ENCODE measurements around the gene NMNAT3.

NMNAT3 gene

GRCh38 chr3:139577909-139578308 lies 99.9 kb downstream of the NMNAT3 start:
- DNase-seq (ENCODE audit: low spot score) = no peak

- DNase-seq (ENCODE audit: low spot score) = no peak
Observed at GRCh38 chr3:139577346-139577745, 100.4 kb downstream of the NMNAT3 start.

GRCh38 chr3:139574026-139574947 lies 103.5 kb downstream of the NMNAT3 start:
- peak; percentile 16 for DNase-seq (ENCODE audit: low spot score)

GRCh38 chr3:139572847-139573672 lies 104.7 kb downstream of the NMNAT3 start:
- no peak for DNase-seq (ENCODE audit: low spot score)

GRCh38 chr3:139571711-139572110 lies 106.1 kb downstream of the NMNAT3 start:
- DNase-seq (ENCODE audit: low spot score) = no peak

- no peak for DNase-seq (ENCODE audit: low spot score)
Observed at GRCh38 chr3:139564294-139564861, 113.4 kb downstream of the NMNAT3 start.

GRCh38 chr3:139561959-139562676 lies 115.7 kb downstream of the NMNAT3 start:
- peak; percentile 27 for DNase-seq (ENCODE audit: low spot score)

- DNase-seq (ENCODE audit: low spot score) = no peak
Observed at GRCh38 chr3:139561255-139561817, 116.4 kb downstream of the NMNAT3 start.

- DNase-seq (ENCODE audit: low spot score) = no peak
Observed at GRCh38 chr3:139560411-139560810, 117.4 kb downstream of the NMNAT3 start.

- DNase-seq (ENCODE audit: low spot score) = no peak
Observed at GRCh38 chr3:139559541-139559940, 118.2 kb downstream of the NMNAT3 start.

- DNase-seq (ENCODE audit: low spot score) = no peak
Observed at GRCh38 chr3:139558351-139559266, 119.2 kb downstream of the NMNAT3 start.

GRCh38 chr3:139557041-139557440 lies 120.7 kb downstream of the NMNAT3 start:
- no peak for DNase-seq (ENCODE audit: low spot score)

GRCh38 chr3:139555249-139555648 lies 122.5 kb downstream of the NMNAT3 start:
- no peak for DNase-seq (ENCODE audit: low spot score)

- DNase-seq (ENCODE audit: low spot score) = no peak
Observed at GRCh38 chr3:139554628-139555027, 123.1 kb downstream of the NMNAT3 start.

- DNase-seq (ENCODE audit: low spot score) = peak; percentile 89
Observed at GRCh38 chr3:139552632-139553365, 125.0 kb downstream of the NMNAT3 start.

GRCh38 chr3:139548801-139549200 lies 129.0 kb downstream of the NMNAT3 start:
- DNase-seq (ENCODE audit: low spot score) = no peak

- DNase-seq (ENCODE audit: low spot score) = no peak
Observed at GRCh38 chr3:139547666-139548065, 130.1 kb downstream of the NMNAT3 start.

- DNase-seq (ENCODE audit: low spot score) = no peak
Observed at GRCh38 chr3:139546772-139547171, 131.0 kb downstream of the NMNAT3 start.

GRCh38 chr3:139541532-139542288 lies 136.1 kb downstream of the NMNAT3 start:
- DNase-seq (ENCODE audit: low spot score) = no peak

Data from cerebellar cortex (tissue), 1 donor.